ENCODE measurements around the gene ANXA2.
"Not testable (repeated sequence)": the region's sequence is repeated elsewhere in the genome, so short reads cannot be mapped to it uniquely, and the experiment has no call there.

The ANXA2 gene

GRCh38 chr15:60343221-60343970 lies 54.4 kb downstream of the ANXA2 start:
- no peak for DNase-seq (ENCODE audit: low read depth)

GRCh38 chr15:60340207-60340921 lies 57.4 kb downstream of the ANXA2 start:
- DNase-seq (ENCODE audit: low read depth), result no peak

GRCh38 chr15:60339236-60339635 lies 58.5 kb downstream of the ANXA2 start:
- DNase-seq (ENCODE audit: low read depth), result no peak

- no peak for DNase-seq (ENCODE audit: low read depth)
Observed at GRCh38 chr15:60338810-60339209, 59.0 kb downstream of the ANXA2 start.

GRCh38 chr15:60337076-60337475 lies 60.7 kb downstream of the ANXA2 start:
- DNase-seq (ENCODE audit: low read depth), result no peak

- DNase-seq (ENCODE audit: low read depth), result not testable (repeated sequence)
Observed at GRCh38 chr15:60335296-60335695, 62.5 kb downstream of the ANXA2 start.

GRCh38 chr15:60328852-60329443 lies 68.8 kb downstream of the ANXA2 start:
- DNase-seq (ENCODE audit: low read depth), result no peak

- peak; percentile 36 for DNase-seq (ENCODE audit: low read depth)
Observed at GRCh38 chr15:60326824-60327654, 70.7 kb downstream of the ANXA2 start.

- no peak for DNase-seq (ENCODE audit: low read depth)
Observed at GRCh38 chr15:60326343-60326742, 71.4 kb downstream of the ANXA2 start.

GRCh38 chr15:60325905-60326304 lies 71.9 kb downstream of the ANXA2 start:
- no peak for DNase-seq (ENCODE audit: low read depth)

GRCh38 chr15:60324706-60325438 lies 72.9 kb downstream of the ANXA2 start:
- no peak for DNase-seq (ENCODE audit: low read depth)

GRCh38 chr15:60323322-60323721 lies 74.5 kb downstream of the ANXA2 start:
- DNase-seq (ENCODE audit: low read depth), result no peak

- no peak for DNase-seq (ENCODE audit: low read depth)
Observed at GRCh38 chr15:60320365-60320764, 77.4 kb downstream of the ANXA2 start.

- no peak for DNase-seq (ENCODE audit: low read depth)
Observed at GRCh38 chr15:60318216-60318867, 79.4 kb downstream of the ANXA2 start.

- DNase-seq (ENCODE audit: low read depth), result no peak
Observed at GRCh38 chr15:60316961-60317360, 80.8 kb downstream of the ANXA2 start.

- DNase-seq (ENCODE audit: low read depth), result no peak
Observed at GRCh38 chr15:60315878-60316277, 81.9 kb downstream of the ANXA2 start.

GRCh38 chr15:60313906-60314305 lies 83.9 kb downstream of the ANXA2 start:
- DNase-seq (ENCODE audit: low read depth), result no peak

GRCh38 chr15:60307034-60307433 lies 90.8 kb downstream of the ANXA2 start:
- no peak for DNase-seq (ENCODE audit: low read depth)

GRCh38 chr15:60301024-60301423 lies 96.8 kb downstream of the ANXA2 start:
- DNase-seq (ENCODE audit: low read depth), result no peak

- DNase-seq (ENCODE audit: low read depth), result no peak
Observed at GRCh38 chr15:60299452-60300047, 98.2 kb downstream of the ANXA2 start.
